GM18502 (cell line): Measurements from ENCODE around the gene TNK2.
"Not testable (repeated sequence)": the region's sequence is repeated elsewhere in the genome, so short reads cannot be mapped to it uniquely, and the experiment has no call there.

Experiments used
- ATAC-seq: cut with Tn5 transposase; IDR thresholded peaks from one replicate; pipeline ENCODE4 v1.9.1; 2021; ENCODE audit warnings: mild to moderate bottlenecking; ENCODE audit not compliant: unreplicated experiment, poor library complexity

The TNK2 gene

DNA sequence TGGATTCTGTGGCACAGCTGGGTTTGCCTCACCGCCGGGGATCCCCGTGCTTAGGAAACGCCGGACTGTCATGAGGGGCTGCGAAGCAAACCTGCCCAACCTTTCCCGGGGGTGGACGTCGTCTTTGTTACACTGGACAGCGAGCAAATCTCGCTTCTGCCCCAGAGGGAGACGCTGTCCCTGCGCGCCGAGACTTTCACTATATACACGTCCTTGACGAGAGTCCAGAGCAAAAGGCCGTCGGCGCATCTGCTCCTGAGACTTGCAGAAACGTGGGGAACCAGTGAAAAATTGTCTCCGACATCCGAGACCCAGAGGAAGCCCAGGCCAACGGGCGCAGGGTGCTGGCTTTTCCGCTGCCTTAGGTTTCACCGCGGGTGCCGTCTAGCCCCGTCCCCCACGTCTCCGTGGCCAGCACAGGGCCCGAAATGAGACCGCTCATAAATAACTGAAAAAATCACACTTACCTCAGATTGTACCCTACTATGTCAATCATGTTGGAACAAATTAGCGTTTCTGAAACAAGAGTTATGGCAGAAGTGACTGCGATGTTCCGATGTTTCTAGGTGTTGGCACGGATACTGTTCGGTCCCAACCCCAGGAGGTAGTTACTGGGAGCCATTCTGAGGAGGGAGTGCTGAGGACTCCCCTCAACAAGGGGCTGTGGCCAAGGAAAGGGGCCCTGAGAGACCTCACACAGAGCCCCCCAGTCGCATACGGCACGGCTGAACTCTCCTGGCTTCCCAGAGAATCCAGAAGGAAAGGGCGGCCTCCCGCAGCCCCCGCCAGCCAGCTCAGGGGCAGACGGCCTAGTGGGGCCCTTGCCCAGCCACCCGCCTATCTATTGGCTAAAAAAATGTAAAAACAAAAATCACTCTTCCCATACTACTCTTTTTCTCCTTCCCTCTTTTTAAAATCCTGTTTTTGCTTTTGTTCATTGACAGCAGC lies 82.2 kb downstream of the TNK2 start:
- no peak for ATAC-seq

DNA sequence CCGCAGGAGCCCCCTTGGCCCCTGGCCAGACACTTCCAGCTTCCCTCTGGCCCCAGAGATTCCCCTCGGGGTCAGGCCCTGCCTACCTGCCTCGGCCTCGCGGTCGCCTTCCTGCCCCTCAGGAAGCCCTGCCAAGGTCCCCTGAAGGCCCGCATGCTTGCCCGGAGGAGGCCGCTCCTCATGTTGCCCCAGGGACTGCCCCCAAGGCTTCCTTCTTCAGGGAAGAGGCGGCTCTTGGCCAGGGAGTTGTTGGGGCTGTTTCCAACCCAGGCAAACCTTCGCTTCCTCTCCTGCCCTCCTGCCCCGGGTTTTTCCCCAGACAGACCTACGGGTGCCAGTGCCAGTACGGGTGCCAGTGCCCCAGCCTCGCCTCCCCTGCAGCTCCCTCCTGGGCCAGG lies 83.2 kb downstream of the TNK2 start:
- no peak for ATAC-seq

DNA sequence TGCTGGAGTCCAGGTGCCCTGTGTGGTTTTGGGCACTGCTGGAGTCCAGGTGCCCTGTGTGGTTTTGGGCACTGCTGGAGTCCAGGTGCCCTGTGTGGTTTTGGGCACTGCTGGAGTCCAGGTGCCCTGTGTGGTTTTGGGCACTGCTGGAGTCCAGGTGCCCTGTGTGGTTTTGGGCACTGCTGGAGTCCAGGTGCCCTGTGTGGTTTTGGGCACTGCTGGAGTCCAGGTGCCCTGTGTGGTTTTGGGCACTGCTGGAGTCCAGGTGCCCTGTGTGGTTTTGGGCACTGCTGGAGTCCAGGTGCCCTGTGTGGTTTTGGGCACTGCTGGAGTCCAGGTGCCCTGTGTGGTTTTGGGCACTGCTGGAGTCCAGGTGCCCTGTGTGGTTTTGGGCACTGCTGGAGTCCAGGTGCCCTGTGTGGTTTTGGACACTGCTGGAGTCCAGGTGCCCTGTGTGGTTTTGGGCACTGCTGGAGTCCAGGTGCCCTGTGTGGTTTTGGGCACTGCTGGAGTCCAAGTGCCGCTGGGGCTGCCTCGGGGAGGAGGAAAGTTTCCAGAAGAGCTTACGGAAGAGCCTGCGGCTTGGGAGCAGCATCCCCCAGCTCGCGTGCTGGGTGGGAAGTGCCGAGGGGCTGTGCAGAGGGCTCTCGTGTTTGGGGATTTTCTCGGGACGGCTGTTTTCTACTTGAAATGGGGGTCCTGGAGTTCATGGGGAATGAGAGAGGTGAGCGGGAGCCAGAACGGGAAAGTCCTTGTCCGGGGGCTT lies 83.7 kb downstream of the TNK2 start:
- ATAC-seq: not testable (repeated sequence)

DNA sequence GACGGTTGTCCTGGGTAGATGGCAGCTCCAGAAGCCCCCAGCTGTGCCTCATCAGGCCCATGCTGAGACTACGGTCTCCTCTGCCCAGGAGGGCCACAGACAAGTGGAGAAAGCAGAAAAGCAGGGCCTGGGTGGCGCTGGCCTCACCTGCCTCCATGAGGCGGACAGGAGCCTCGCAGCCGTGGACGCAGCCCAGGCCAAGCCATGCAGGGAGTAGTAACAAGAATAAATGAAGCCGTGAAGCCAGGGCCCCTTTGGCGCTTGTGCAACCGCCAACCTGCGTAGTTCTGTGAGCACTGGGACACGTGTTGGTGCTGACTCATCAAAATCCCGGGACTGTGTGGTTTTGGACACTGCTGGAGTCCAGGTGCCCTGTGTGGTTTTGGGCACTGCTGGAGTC lies 84.4 kb downstream of the TNK2 start:
- ATAC-seq: no peak

DNA sequence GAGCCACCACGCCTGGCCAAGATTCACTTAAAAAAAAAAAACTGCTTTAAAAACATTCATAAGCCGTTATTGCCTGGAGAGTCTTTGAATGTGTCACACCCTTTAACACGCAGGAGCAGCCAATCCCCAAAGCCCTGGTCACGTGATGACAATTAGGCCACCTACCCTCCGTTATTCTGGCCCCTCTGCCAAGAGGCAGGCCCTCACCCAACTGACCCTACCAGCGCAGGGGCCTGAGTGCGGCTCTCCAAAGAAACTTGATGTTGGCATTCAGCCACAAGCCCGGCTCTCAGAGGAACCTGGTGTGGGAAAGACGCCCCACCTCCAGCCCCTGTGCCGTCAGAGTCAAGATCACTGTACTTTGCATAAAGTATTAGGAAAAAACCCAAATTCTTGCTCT lies 85.1 kb downstream of the TNK2 start:
- no peak for ATAC-seq

DNA sequence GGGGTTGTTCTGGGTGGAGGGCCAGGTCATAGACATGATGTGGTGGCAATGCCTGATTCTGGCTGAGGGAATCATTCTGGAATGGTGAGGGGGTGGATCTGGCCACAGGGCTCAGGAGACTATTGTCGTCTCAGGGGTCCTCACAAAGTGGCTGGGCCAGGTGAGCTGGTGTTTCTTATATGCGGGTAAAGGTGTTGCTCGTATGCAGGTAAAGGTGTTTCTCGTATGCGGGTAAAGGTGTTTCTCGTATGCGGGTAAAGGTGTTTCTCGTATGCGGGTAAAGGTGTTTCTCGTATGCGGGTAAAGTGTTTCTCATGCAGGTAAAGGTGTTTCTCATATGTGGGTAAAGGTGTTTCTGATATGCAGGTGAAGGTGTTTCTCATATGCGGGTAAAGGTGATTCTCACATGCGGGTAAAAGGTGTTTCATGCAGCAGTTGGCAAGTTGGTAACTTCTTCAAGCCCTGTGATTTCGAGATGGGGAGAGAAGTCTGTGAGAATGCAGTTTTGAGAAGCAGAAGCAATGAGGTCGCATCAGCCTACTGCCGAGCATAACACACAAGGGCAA lies 86.1 kb downstream of the TNK2 start:
- ATAC-seq: no peak

DNA sequence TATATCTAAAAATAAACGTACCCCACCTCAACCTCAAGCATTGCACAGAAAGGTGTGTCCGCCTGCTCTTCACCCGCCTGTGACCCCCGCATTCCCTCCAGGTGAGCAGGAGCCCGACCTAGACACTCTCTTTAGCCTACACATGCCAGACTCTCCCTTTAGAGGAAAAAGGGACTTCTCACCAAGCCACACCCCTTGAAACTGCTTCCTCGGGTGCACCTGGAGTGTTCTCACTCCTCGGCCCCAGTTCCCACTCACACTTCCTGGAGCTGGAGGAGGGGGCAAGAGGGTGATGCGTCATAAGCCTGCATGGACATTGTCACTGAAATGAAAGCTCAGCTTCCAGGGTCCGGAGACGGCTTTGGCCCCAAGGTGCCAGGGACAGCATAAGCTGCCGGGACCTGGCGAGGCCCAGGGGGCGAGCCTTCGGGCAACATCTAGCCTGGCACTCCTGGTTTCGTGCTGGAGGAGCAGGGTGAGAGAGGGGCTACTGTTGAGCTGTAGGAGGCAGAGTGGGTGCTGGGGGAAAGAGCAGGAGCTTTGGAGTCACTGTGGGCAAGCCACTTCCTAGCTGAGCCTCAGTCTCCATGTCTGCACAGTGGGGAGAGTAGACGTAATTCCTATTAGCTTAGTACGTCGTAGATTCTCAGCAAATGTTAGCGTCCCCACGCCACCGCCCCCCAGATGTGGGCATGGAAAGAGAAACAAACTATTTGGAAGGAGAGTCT lies 86.8 kb downstream of the TNK2 start:
- ATAC-seq: no peak

DNA sequence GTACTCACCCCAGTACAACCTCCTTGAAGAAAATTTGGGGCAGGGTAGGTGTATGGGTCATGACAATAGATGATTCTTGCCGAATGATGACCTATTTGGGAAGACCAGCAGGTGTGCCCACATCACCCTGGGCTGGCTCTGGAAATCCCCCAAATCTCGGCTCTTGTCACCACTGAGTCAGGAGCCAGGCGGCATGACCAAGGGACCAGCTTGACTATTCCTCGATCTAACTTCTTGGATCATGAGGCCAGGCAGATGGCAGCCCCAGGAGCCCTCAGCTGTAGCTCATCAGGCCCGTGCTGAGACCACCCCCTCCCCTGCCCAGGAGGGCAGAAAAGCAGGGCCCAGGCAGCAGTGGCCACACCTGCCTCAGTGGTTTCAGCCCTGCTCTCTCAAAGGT lies 87.5 kb downstream of the TNK2 start:
- no peak for ATAC-seq

DNA sequence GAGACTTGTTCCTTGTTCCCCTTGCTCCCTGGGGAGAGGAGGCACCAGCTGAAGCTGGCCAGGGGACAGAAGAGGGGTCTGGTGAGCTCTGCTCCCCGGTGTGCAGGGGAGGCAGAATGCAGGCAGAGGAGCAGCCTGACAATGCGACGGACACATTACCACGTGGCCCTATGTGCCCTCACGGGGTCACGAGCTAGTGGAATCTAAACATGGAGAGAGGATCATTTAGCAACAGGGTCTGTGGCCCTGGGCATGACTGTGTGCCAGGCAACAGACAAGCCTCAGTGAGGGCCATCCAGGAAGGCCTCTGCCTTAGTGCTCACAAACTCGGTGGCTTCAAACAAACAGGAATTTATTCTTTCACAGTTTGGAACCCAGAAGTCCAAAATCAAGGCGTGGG lies 88.2 kb downstream of the TNK2 start:
- ATAC-seq: no peak

DNA sequence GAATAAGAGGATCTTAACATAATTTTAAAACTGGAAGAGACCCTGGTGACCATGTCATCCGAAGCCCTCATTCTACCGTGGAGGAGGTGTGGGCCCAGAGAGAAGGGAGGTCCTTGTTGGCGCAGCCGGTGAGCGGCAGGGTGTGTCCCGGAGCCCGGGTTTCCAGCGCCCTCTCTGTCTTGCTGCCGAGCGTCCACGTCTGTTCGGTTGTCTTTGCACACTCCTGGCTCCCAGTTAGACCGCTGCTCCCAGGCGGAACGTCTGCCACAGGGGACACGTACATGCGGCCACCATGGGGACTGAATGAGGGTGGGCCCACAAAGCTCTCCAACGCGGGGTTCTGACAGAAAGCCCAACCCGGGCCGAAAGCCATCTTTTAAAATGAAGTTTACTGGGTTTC lies 90.0 kb downstream of the TNK2 start:
- ATAC-seq: no peak

DNA sequence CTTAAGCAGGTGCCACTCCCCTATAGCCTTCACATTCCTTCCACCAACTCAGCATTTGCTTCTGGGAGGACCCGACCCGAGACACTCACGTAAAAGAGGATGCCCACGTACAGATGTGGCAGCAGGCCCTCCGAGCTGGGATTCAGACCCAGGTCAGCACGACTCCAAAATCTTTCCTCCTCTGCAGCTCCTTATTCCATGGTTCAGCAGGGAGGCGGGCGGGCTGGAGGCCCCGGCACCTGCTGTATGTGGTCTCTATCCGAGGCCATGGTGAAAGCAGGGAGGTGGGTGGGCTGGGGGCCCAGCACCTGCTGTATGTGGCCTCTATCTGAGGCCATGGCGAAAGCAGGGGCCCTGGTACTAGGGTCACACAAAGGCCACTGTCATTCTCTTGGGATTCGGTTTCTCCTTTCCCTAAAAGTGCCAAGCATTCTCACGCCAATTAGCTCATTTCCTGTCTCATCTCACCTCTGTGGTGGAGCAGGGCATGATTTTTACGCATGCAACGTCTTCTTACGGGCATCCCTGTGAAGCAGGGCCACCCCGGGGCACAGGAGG lies 90.7 kb downstream of the TNK2 start:
- no peak for ATAC-seq

DNA sequence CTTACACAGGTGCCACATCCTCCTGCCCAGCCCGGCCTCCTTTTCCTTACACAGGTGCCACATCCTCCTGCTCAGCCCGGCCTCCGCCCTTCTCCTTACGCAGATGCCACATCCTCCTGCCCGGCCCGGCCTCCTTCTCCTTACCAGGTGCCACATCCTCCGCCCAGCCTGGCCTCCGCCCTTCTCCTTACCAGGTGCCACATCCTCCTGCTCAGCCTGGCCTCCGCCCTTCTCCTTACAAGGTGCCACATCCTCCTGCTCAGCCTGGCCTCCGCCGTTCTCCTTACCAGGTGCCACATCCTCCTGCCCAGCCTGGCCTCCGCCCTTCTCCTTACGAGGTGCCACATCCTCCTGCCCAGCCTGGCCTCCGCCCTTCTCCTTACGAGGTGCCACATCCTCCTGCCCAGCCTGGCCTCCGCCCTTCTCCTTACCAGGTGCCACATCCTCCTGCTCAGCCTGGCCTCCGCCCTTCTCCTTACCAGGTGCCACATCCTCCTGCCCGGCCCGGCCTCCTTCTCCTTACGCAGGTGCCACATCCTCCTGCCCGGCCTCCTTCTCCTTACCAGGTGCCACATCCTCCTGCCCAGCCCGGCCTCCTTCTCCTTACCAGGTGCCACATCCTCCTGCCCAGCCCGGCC lies 92.0 kb downstream of the TNK2 start:
- not testable (repeated sequence) for ATAC-seq

DNA sequence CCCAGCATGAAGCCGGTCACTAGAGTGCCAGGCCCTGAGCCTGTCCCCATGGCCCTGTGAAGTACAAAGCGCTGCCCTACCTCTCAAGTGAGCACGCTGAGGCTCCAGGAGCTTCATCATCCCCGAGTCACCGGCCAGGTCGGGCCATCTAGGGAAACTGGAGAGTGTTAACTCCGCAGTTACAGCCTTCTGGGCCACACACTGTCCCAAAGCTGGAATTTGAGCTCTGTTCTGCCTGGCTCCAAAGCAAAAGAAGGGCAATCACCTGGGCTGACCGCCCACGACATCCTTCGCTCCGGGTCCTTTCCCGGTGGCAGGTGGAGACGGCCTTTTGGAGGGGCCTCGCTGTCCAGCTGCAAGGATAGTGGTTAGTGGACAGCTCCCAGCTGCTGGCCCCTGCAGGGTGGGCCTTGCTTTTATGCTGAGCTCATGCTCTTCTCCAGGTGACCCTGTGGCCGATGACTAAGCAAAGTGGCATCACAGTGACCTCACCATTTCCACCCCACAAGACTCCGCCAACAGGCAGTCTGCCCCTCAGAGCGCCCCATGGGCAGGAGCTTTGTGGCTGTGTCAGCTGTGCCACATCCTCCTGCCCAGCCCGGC lies 93.1 kb downstream of the TNK2 start:
- ATAC-seq: no peak

DNA sequence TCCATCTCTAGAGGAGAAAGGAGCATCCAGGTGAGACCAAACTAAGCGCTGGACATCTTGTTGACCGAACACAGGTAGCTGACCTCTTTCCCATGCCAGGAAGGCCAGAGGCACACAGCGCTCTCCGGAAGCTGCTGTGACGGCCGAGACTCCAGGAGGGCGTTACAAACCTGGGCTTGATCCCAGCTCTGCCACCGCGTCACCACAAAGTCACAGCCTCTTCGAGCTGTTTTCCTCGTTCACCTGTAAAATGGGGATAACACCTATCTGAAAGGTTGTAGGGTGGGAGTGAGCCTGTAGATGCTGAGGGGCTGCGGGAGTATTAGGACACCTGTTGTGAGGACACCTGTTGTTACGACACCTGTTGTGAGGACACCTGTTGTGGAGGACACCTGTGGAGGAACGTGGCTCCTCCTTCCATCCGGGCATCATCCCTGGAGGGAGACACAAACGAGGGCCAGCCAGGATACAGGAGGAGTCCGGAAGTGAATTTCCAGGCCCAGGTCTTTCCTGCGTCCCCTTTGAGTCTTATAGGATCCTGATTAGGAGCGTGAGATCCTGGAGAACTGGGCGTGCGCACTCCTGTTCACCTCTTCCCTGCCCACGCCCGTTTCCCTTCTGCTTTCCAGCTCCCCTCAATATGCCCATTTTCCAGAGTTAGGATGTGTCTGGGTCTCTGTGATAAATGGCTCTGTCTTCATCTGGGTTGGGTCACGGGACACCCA lies 94.3 kb downstream of the TNK2 start:
- ATAC-seq: no peak
